ENCODE data around the gene NARS2. TPM values are rescaled to one million over a fixed set of nuclear protein-coding genes. Genes with fewer than 3 reads are reported as not detected.

Gene NARS2
- total RNA-seq, 1 donor = 37.1 TPM

DNA sequence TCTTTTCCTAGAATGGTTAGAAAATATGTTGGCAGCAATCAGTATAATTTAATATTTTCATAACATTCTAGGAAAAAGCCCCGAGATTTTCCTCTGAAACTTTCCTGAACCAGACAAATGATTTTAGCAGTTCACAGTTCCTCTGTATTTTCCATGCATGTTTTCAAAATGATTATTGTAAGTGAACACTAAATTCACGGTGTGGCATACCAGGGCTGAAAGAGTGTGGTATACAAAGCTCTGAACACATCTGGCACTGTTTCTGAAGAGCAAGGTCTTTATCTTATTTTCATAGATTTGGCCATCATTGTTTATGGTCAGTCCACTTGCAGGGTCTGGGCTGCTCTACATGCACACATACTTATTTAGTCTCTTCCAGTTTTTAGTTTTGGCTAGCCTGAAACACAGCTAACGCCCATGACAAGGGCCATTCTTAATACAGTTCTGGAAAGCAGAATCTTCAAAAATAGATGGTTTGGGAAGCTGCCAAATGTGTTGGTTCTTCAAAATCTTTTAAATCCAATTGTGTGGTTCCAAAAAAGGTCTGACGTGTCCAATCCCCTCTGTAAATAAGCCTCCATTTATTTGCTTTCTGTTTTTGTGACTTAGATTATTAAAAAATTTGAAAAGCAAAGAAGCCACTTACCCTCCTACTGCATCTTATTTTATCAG lies 149.1 kb downstream of the NARS2 start:
- TF ChIP-seq, protein P1, sequence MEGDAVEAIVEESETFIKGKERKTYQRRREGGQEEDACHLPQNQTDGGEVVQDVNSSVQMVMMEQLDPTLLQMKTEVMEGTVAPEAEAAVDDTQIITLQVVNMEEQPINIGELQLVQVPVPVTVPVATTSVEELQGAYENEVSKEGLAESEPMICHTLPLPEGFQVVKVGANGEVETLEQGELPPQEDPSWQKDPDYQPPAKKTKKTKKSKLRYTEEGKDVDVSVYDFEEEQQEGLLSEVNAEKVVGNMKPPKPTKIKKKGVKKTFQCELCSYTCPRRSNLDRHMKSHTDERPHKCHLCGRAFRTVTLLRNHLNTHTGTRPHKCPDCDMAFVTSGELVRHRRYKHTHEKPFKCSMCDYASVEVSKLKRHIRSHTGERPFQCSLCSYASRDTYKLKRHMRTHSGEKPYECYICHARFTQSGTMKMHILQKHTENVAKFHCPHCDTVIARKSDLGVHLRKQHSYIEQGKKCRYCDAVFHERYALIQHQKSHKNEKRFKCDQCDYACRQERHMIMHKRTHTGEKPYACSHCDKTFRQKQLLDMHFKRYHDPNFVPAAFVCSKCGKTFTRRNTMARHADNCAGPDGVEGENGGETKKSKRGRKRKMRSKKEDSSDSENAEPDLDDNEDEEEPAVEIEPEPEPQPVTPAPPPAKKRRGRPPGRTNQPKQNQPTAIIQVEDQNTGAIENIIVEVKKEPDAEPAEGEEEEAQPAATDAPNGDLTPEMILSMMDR (IDR thresholded peaks at IDR 0.05; ENCODE audit: insufficient read depth, low read depth, low read length) = no peak
- no peak overlapping the region for H3K4me3 ChIP-seq (ENCODE audit: low read depth, low read length)
- DNase-seq (ENCODE audit: low read depth) = peak; percentile 37

DNA sequence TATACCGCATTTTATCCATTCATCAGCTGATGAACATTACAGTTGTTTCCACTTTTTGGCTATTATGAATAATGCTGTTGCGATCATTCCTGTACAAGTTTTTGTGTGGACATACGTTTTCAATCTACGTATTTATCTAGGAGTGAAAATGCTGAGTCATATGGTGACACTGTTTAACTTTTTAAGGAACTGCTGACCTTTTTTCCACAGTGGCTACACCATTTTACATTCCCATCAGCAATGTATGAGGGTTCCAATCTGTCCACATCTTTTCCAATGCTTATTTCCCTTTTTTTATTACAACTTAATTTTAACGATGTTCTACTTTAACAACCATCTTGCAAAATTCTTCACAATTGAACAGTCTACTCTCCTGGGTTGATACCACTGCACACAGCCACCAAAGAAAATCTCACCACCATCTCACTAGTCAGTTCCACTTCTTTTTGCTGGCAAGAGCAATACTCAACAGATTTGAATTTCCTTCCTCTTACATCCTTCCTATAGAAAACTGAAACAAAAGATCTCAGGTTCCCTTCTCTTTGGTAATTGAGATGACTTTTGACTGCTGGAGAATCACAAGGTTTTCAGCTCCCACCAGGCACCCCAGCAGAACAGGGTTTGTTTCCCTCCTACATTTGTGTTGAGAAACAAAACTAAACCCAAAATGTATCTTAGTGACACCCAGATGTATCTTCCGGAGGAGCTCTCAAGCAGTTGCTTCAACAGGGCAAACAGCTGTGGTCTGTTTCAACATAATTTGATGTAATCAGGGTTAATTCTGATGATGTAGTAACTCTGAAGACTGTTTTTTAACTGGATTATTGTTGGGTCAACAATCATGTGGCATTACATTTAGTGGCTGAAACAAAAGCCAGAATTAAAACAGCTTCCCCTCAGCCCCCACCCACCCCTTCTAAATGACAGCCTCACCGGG lies 150.1 kb downstream of the NARS2 start:
- TF ChIP-seq, protein P1 (IDR thresholded peaks at IDR 0.05; ENCODE audit: insufficient read depth, low read depth, low read length) = no peak
- H3K4me3 ChIP-seq (ENCODE audit: low read depth, low read length) = no peak overlapping the region
- peak; percentile 95 for DNase-seq (ENCODE audit: low read depth)

DNA sequence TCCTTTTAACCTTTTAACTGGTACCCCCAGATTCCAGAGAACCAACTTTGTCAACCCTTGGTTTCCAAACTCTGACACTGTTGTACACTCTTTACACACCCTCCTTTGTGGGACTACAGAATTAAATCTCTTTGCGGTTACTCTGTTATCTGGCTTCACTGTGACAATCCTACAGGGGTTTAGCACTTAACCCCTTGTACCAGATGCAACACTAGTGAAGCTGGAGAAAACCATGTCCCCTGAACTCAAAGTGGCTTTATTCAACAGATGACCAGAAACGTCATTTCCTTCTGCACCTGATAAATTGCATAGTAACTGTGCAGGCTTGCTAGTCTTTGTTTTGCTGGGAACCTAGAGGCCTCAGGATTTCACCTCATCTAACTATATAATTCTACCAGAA lies 151.4 kb downstream of the NARS2 start:
- TF ChIP-seq, protein P1 (IDR thresholded peaks at IDR 0.05; ENCODE audit: insufficient read depth, low read depth, low read length) = no peak
- no peak overlapping the region for H3K4me3 ChIP-seq (ENCODE audit: low read depth, low read length)
- DNase-seq (ENCODE audit: low read depth) = no peak

DNA sequence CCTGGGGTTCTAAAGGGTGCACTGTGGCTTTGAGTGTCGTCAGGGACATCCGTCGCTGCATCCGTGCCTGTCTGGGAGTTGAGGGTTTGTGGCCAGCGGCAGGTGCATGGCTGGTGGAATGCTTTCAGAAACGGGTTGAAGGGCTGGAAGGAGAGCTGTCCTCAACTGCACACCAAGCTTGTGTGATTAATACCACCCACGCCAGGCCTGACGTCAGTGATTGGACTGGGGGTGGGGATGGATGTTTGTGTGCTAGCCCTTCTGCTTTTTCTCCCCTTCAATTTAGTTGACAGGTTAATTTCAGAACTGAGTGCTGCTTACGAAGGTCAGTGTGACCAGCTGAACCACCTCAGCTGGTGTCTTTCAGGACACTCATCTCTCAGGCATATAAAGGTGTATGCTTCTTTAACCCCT lies 153.9 kb downstream of the NARS2 start:
- DNase-seq (ENCODE audit: low read depth) = peak; percentile 86
- no peak overlapping the region for H3K4me3 ChIP-seq (ENCODE audit: low read depth, low read length)
- TF ChIP-seq, protein P1 (IDR thresholded peaks at IDR 0.05; ENCODE audit: insufficient read depth, low read depth, low read length) = no peak

DNA sequence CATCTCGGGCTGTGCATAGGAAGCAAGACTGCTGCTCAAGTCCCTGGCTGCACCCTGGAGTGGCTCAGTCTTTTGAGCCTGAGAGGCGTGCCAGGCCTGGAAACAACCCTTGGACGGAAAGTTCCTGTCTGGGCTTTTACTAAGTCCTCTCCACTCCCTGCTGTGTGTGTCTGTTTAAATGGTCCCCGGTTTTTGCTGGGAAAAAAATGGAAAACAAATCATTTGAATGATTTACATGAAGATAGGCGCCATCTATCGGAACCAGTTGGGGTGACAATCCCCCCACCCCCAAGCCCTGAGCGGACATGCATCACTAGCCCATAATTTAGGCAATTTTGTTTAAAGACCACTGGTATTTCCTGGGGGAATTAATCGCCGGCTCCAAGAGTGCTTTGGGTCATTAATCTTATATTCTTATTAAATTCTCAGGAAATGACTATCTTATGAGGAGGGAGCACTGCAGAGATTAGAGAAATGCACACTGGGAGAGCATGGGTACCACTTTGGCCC lies 154.4 kb downstream of the NARS2 start:
- TF ChIP-seq, protein P1 (IDR thresholded peaks at IDR 0.05; ENCODE audit: insufficient read depth, low read depth, low read length) = peak; percentile 73
- peak; percentile 95 for DNase-seq (ENCODE audit: low read depth)
- H3K4me3 ChIP-seq (ENCODE audit: low read depth, low read length) = peak overlapping the region; percentile 4

DNA sequence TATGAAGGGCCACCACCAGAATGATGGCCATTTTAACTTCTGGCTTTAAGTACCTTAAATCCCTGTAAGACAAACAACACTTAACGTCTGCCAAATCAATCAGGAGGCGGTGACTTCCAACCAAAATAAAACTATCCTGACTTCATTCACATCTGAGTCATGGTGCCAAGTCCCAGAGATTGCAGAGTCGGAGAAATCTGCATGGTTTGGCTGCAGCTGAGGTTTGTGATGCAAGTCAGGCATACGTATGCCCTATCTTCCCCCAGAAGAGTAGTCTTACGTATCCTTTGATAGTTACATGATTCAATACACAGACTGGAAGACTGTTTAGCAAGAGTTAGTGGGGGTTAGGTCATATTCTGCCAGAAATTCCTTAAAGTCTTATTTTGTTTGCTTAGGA lies 155.3 kb downstream of the NARS2 start:
- DNase-seq (ENCODE audit: low read depth) = peak; percentile 99
- peak overlapping the region; percentile 70 for H3K4me3 ChIP-seq (ENCODE audit: low read depth, low read length)
- TF ChIP-seq, protein P1 (IDR thresholded peaks at IDR 0.05; ENCODE audit: insufficient read depth, low read depth, low read length) = no peak
